Transverse colon (tissue), 4 donors: ENCODE measurements around the gene KRTAP10-10.

Source experiments
- CTCF ChIP-seq, 5 experiments: fragments of 200-600 bp in 3 of 5; fragments of 450-650 bp in 2 of 5; sonication (generic) in 3 of 5; IDR thresholded peaks; 1 replicate in 2 of 5; 2 replicates in 3 of 5; pipeline ENCODE4 v1.5.1; 2016 to 2017; ENCODE audit warnings: antibody characterized with exemption in 5 of 5, inconsistent platforms in 3 of 5, mild to moderate bottlenecking in 2 of 5, moderate library complexity in 1 of 5
- EP300 ChIP-seq: sonication (generic); formaldehyde crosslinking; IDR thresholded peaks from one replicate; pipeline ENCODE4 v1.6.1; 2017; ENCODE audit warnings: antibody characterized with exemption, low read depth
- POLR2A ChIP-seq: fragments of 450-650 bp; IDR thresholded peaks from one replicate; pipeline ENCODE4 v1.6.1; 2016; ENCODE audit warnings: antibody characterized with exemption, mild to moderate bottlenecking, moderate library complexity
- POLR2AphosphoS5 ChIP-seq, 3 donors: sonication (generic); formaldehyde crosslinking; IDR thresholded peaks; one replicate each; pipeline ENCODE4 v1.6.1; 2016; ENCODE audit warnings: antibody characterized with exemption in 3 of 3

GRCh38 chr21:44614961-44615391 lies 22.2 kb upstream of the KRTAP10-10 start:
- no peak for TF ChIP-seq CTCF (IDR thresholded peaks at IDR 0.05)
- no peak for TF ChIP-seq POLR2A
- TF ChIP-seq POLR2AphosphoS5 (IDR thresholded peaks at IDR 0.05) = no peak
- no peak for TF ChIP-seq EP300
